NCI-H2227 (cell line): ENCODE data around the gene KRT33B.
"Not testable (repeated sequence)": the region's sequence is repeated elsewhere in the genome, so short reads cannot be mapped to it uniquely, and the experiment has no call there.

Experiments used
- DNase-seq: peaks from one replicate; lab custom pipeline; 2025; ENCODE audit not compliant: unreplicated experiment; lab: John Stamatoyannopoulos, UW

The KRT33B gene

DNA sequence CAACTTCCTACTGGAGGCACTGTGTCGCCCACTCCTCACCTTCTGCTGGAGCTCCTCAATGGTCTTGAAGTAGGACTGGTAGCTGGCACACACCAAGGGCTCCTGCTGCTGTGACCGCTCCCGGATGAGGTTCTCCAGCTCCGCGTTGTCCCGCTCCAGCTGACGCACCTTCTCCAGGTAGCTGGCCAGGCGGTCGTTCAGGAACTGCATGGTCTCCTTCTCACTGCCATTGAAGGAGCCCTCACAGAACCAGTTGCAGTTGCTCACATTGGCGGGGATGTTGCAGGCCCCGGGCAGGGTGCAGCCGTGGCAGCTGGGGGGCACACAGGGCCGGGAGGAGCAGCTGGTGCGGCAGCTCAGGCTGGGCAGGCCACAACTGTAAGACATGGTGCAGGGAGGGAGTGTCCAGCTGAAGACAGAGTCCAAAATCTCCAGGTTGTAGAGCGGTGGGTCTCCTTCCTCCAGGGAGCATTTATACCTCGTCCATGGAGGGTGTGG lies 19.2 kb downstream of the KRT33B start, which contains the start of gene KRT33A:
TSS of gene KRT33A (minus strand) at position 448 of the 498 bp plus-strand sequence. CDS start at position 387, 61 bp downstream.
- DNase-seq: not testable (repeated sequence)

- DNase-seq: no peak
These were observed 21.5 kb downstream of the KRT33B start for GRCh38 chr17:41347869-41348760.

- DNase-seq: not testable (repeated sequence)
These were observed 23.2 kb downstream of the KRT33B start for GRCh38 chr17:41346421-41346820.

DNA sequence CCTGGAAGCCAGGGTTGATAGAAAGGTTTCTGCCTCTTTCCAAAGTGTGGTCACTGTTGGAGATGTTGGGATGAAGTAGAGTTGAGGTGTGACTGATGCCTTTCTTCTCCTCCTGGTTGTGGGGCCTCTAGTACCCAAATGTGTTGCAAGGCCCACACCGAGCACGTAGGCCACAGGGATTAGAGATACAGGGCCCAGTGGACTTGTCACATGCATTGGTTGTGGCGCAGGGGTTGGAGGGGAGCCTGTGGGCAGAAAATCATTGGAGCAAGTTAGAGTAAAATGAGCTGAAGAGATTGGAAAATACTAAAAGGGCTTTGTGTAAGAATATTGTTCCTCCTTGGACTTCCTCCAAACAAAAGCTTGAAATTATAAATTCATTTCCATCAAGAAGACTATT lies 23.6 kb downstream of the KRT33B start:
- DNase-seq: no peak

DNA sequence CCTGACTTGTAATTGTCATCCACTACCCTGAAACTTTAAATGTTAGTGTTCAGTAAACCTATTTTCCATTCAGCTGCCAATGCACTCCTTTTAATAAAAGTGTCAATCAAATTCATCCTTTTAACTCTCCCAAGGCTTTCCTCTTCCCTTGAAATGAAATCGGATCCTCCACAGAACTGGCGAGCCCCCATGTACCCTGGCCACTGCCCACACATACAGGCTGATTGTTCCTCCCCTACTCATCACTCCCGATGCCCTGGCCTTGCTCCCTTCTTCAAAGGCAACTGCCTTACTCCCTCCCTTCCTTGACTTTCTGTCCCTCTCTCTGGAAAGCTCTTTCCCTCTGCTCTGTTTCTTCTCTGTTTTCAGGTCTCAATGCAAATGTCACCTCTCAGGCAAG lies 26.6 kb downstream of the KRT33B start:
- no peak for DNase-seq

GRCh38 chr17:41340934-41341861 lies 28.4 kb downstream of the KRT33B start:
- no peak for DNase-seq

- no peak for DNase-seq
These were observed 29.1 kb downstream of the KRT33B start for GRCh38 chr17:41340494-41340893.

- no peak for DNase-seq
These were observed 29.9 kb downstream of the KRT33B start for GRCh38 chr17:41339571-41340172.

DNA sequence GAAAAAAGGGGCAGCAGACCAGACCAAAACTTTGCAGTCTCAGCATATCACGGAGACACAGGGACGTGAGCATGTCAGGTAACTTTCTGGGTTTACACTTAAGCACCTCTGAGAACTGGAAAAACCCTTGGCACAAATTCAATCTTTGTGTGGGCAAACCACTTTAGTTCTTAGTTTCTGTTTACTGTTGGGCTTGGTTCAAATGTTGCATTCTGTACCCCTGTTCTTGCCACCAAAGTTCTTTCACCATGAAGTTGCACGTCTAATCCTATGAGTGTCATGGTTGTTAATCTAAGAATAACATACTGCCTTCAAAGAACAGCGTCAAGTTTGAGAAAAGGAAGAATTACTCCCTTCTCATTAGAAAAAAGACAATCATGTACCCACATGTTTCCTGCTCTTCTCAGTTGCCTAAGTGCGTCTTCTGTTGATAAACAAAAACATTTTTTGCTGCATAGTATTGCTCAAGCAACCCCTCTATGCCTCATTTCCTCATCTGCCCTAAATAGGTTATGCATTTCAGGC lies 30.6 kb downstream of the KRT33B start:
- no peak for DNase-seq

- no peak for DNase-seq
These were observed 33.9 kb downstream of the KRT33B start for GRCh38 chr17:41335747-41336146.

DNA sequence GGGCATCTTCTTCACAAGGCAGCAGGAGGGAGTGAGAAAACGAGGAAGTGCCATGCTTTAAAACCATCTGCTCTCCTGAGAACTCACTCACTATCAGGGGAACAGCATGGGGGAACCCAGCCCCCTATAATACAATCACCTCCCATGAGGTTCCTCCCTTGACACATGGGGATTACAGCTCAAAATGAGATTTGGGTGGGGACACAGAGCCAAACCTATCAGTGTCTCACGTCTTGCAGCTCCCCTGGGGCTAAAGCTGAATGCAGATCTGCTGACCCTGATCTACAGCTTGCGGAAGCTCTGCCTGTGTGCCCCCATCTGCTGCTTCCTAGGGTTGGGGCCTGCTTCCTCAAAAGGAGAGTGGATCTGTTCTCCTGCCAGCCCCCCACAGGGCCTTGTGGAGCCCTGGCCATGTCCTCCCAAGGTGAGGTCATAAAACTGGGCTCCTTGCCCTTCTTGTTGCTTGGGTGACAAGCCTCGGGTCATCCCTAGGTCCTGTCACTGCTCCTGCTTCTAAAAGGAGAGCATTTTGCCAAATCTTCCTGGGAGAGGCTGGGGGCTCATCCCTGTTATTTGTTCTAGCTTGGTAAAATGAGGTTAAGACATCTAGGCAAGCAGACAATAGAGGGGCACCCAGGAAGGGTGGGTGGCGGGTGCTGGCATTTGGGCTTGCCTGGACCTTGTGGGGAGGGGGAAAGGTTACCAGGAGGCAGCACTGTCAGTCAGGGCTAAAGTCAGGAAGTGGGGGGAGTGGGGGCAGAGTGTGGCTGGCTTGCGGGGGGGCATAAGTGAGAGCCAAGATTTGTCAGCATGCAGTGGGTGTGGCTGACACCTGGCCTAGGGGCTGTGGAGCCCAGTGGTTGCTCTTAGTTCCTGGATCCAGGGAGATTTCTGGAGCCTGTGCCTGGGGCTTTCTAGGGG lies 35.0 kb downstream of the KRT33B start:
- DNase-seq: no peak

DNA sequence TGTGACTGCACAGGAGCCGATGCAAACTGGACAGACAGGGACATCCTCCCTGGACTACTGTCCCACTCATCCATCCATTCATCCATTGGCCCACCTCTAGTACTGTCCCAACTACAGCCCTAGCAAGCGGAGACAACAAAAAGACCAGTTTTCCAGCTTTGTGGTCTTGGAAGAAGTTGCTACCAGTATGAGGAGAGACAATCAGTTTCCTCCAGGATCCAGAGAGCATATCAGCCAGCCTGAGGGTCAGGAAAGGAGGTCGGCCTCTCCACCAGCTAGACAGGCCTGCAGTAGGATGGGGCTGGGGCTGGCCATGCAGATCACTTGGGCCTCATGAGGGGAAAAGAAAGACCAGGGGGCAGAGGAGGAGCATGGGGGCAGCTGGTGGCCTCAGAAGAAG lies 35.8 kb downstream of the KRT33B start:
- DNase-seq: no peak

DNA sequence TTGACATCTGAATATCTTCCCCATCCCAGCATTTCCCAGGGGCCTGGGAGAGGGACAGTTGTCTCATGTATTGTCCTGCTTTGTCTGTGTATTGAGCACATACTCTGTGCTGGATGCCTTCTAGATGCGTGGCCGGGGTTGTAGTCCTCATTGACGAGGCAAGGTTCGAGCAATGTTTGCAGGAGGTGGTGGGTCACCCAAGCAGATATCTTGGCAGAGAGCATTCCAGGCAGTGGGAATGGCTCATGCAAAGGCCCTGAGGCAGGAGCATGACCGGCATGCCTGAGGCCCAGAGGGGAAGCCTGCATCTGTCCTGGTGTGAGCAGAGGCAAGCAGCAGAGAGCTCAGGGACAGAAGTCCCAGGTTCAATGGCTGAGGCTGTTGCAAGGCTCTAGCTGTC lies 36.5 kb downstream of the KRT33B start:
- DNase-seq: no peak

DNA sequence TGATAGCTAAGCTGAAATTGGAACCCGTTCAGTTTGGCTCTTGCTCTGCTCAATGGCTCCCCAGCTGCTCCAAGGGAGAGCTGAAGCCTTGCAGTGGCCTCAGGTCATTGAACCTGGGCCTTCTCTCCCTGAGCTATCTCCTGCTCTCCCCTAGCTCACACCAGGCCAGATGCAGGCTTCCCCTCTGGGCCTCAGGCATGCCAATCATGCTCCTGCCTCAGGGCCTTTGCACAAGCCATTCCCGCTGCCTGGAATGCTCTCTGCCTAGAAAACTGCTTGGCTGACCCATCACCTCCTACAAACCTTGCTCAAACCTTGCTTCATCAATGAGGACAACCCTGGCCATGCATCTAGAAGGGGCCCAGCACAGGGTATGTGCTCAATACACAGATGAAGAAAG lies 37.4 kb downstream of the KRT33B start:
- DNase-seq: no peak

DNA sequence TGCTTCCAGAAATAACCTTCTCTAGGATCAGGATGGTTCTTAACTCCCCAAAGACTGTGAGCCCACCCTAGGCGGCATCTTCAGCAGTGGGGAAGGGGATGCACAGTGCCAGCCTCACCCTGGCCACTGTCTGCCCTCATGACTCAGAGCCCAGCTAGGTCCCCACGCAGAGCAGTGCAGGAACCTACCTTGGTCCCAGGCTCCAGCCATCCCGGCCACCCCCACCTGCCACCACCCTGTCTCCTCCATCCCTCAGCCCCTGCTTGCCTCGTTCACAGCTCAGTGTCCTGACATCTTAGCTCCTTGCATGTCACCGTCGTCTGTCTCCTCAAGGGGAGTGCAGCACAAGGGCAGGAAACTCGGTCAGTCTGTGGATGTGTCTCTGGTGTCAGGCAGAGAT lies 38.0 kb downstream of the KRT33B start:
- no peak for DNase-seq

DNA sequence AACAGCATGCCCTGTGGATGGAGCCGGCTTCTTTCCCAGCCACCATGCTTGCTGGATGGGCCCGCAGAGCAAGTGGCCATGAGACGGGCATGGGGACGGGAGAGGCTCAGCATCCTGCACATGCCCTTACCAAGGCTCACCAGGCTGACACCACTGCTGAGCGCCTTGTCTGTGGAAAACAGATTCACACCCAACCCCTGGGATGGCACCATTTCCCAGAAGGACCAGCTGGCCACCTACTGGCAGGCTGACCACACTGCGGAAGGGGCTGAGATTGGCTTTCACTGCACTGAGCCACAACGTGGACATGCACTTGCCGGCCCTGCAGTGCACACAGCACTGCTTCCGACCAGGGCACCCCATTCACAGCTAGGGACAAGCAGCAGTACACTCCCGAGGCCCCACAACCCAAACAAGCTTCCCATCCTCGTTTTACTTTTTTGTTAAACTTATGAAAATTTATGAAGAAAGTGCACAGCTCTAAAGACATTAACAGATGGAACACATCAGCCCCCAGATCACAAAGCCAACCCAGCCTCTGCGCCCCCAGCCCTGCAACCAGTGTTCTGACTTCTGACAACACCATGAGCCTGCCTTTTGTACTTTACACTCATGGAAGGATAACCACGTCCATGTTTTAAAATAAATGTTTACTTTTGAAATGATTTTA lies 40.2 kb downstream of the KRT33B start:
- DNase-seq: peak; percentile 40

DNA sequence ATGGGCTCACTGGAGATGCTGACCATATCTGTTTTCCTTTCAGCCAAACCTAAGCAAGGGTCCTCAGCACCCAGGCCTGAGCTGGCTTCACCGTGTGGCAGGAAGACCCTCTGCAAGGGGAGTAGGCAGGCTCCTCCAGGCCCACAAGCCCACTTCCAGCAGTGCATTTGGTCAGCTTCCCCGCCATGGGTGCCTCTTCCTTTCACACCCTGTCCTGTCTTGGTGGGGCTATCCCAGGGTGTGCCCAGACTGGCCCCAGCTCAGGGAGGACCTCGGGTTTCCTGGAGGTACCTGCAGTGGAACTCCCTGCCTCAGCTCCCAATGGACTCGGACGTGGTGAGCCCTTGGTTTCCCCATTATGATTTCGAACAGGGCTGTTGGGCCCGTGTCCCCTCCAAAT lies 41.4 kb downstream of the KRT33B start:
- DNase-seq: no peak

- no peak for DNase-seq
These were observed 42.0 kb downstream of the KRT33B start for GRCh38 chr17:41327411-41328120.
